Endothelial cell of umbilical vein (primary cell): Measurements from ENCODE around the gene SGTB. TPM values are rescaled to one million over a fixed set of nuclear protein-coding genes. Genes with fewer than 3 reads are reported as not detected.

ENCODE experiments used
- BruUV-seq: library from RNA; stranded (reverse); fragments of 400-500 nt; replicated peaks from 2 replicates; lab custom pipeline; 2021; lab: Mats Ljungman, UMichigan
- CTCF ChIA-PET: fragments of 300-600, 350-600 bp; sonication (Branson Sonifier 250); formaldehyde crosslinking; loops from one replicate; lab custom pipeline; 2021; ENCODE audit warnings: antibody characterized with exemption, inconsistent platforms; lab: Charles Lee
- POLR2A ChIA-PET: fragments of 300-600, 350-600 bp; sonication (Branson Sonifier 250); formaldehyde crosslinking; loops from one replicate; lab custom pipeline; 2021; ENCODE audit warnings: antibody characterized with exemption, inconsistent platforms; lab: Charles Lee
- DNase-seq: peaks from one replicate; pipeline ENCODE4 v3.0.0-alpha.2; 2011; ENCODE audit warnings: low read depth, low spot score
- FAIRE-seq: peaks from 2 replicates; lab custom pipeline; 2011; peaks lifted over from hg19 to GRCh38; lab: Jason Lieb, UNC
- H2AFZ ChIP-seq: 2 replicates; pipeline ENCODE4 v1.6.0; 2012; ENCODE audit warnings: low read depth, low read length, control low read depth, inconsistent platforms
- H3K27ac ChIP-seq: 2 replicates; pipeline ENCODE4 v1.5.1; 2011; ENCODE audit warnings: low read depth, mild to moderate bottlenecking, control low read depth, low read length, moderate library complexity; ENCODE audit not compliant: insufficient read depth
- H3K27me3 ChIP-seq, 2 experiments: 2 replicates each; pipeline versions ENCODE4 v1.6.0 to v1.6.1; 2011; ENCODE audit warnings: low read length in 2 of 2, mixed read lengths in 1 of 2; ENCODE audit not compliant: control insufficient read depth in 2 of 2, insufficient read depth in 2 of 2
- H3K36me3 ChIP-seq, 2 experiments: 2 replicates in 1 of 2; 3 replicates in 1 of 2; pipeline ENCODE4 v1.5.1; 2011; ENCODE audit warnings: low read length in 2 of 2, mild to moderate bottlenecking in 1 of 2, moderate library complexity in 1 of 2; ENCODE audit not compliant: control insufficient read depth in 2 of 2, insufficient read depth in 2 of 2; ENCODE audit errors: extremely low read depth in 1 of 2
- H3K4me1 ChIP-seq: 3 replicates; pipeline ENCODE4 v1.5.1; 2011; ENCODE audit warnings: mild to moderate bottlenecking, low read length; ENCODE audit not compliant: control insufficient read depth, insufficient read depth; ENCODE audit errors: extremely low read depth
- H3K4me2 ChIP-seq: 2 replicates; pipeline ENCODE4 v1.6.1; 2011; ENCODE audit warnings: low read length, control low read depth, mixed read lengths; ENCODE audit not compliant: insufficient read depth
- H3K4me3 ChIP-seq, 3 experiments: fragments of 200-600 bp in 1 of 3; sonication (generic), shearing (Covaris generic) in 1 of 3; replicated peaks in 1 of 3; 2 replicates each; pipeline ENCODE4 v1.5.1; 2011 to 2016; ENCODE audit warnings: control low read depth in 3 of 3, low read length in 3 of 3, mild to moderate bottlenecking in 2 of 3, inconsistent platforms in 1 of 3, low read depth in 1 of 3, moderate library complexity in 1 of 3; ENCODE audit not compliant: insufficient read depth in 1 of 3
- H3K79me2 ChIP-seq: 2 replicates; pipeline ENCODE4 v1.6.0; 2012; ENCODE audit warnings: low read length, inconsistent platforms; ENCODE audit not compliant: control insufficient read depth, insufficient read depth
- H3K9ac ChIP-seq: replicated peaks from 2 replicates; pipeline ENCODE3; 2011; ENCODE audit warnings: low read length, control low read depth; ENCODE audit not compliant: insufficient read depth; ENCODE audit errors: extremely low read depth
- H3K9me1 ChIP-seq: replicated peaks from 3 replicates; pipeline ENCODE4 v1.6.0; 2011; ENCODE audit warnings: mild to moderate bottlenecking, low read length; ENCODE audit not compliant: control insufficient read depth, insufficient read depth; ENCODE audit errors: extremely low read depth
- H3K9me3 ChIP-seq: replicated peaks from 2 replicates; pipeline ENCODE4 v1.5.1; 2012; ENCODE audit warnings: low read length, inconsistent platforms; ENCODE audit not compliant: control insufficient read depth, insufficient read depth
- H4K20me1 ChIP-seq: replicated peaks from 2 replicates; pipeline ENCODE3; 2011; ENCODE audit warnings: mild to moderate bottlenecking, low read length; ENCODE audit not compliant: control insufficient read depth, insufficient read depth; ENCODE audit errors: extremely low read depth
- CTCF ChIP-seq, 2 donors: IDR thresholded peaks; 1 replicate in 1 of 2; 2 replicates in 1 of 2; pipeline ENCODE4 v1.5.1; 2011; ENCODE audit warnings: low read length in 2 of 2, mild to moderate bottlenecking in 2 of 2, moderate library complexity in 2 of 2, control low read depth in 1 of 2, inconsistent platforms in 1 of 2, low read depth in 1 of 2; ENCODE audit not compliant: insufficient read depth in 1 of 2; ENCODE audit errors: extremely low read depth in 1 of 2
- EZH2 ChIP-seq: IDR thresholded peaks from 2 replicates; pipeline ENCODE4 v1.6.1; 2012; ENCODE audit warnings: borderline replicate concordance, low read depth, mild to moderate bottlenecking, moderate library complexity, low read length, inconsistent platforms; ENCODE audit not compliant: severe bottlenecking
- FOS ChIP-seq: IDR thresholded peaks from 2 replicates; pipeline ENCODE4 v1.6.1; 2011; ENCODE audit warnings: mild to moderate bottlenecking, low read length, moderate library complexity, borderline replicate concordance; ENCODE audit not compliant: insufficient read depth
- GATA2 ChIP-seq: IDR thresholded peaks from 2 replicates; pipeline ENCODE4 v1.7.0; 2011; ENCODE audit warnings: low read depth, mild to moderate bottlenecking, moderate library complexity, mixed read lengths, low read length; ENCODE audit not compliant: insufficient read length, insufficient read depth
- JUN ChIP-seq: IDR thresholded peaks from 2 replicates; pipeline ENCODE4 v1.6.1; 2011; ENCODE audit warnings: borderline replicate concordance, low read depth; ENCODE audit not compliant: insufficient read length, insufficient read depth
- MAX ChIP-seq: IDR thresholded peaks from 2 replicates; pipeline ENCODE4 v1.6.1; 2011; ENCODE audit not compliant: insufficient read depth, insufficient read length
- MYC ChIP-seq: IDR thresholded peaks from one replicate; pipeline ENCODE4 v1.6.1; 2011; ENCODE audit warnings: mild to moderate bottlenecking, low read depth, low read length
- POLR2A ChIP-seq: IDR thresholded peaks from 2 replicates; pipeline ENCODE4 v1.6.1; 2012; ENCODE audit warnings: low read depth, mild to moderate bottlenecking, control low read depth, low read length
- POLR2AphosphoS5 ChIP-seq: IDR thresholded peaks from 2 replicates; pipeline ENCODE4 v1.6.1; 2012; ENCODE audit warnings: low read depth, mild to moderate bottlenecking, control low read depth, low read length, moderate library complexity; ENCODE audit not compliant: insufficient read depth
- dilution Hi-C: fragments of 300-500 bp; cut with MboI; formaldehyde crosslinking; loops from one replicate; pipeline ENCODE4 v1.15.0; 2019; ENCODE audit warnings: low sequenced_read_pairs; ENCODE audit not compliant: extremely low pct_ligation_motif_present
- intact Hi-C: fragments of 100-400 bp; cut with micrococcal nuclease; formaldehyde crosslinking; loops from one replicate; pipeline ENCODE4 v1.10.0; 2022
- polyA plus RNA-seq, 4 experiments: library from polyadenylated mRNA; depleted of rRNA in 3 of 4; stranded (reverse) in 3 of 4; unstranded in 1 of 4; fragments of >200 nt; gene quantifications; 2 replicates each; pipeline versions ENCODE4 v1.2.1 to v1.2.3, GENCODE V29; 2011 to 2012; ENCODE audit warnings: missing spikeins in 1 of 4
- total RNA-seq: library from RNA; stranded (reverse); gene quantifications from 2 replicates; pipeline ENCODE4 v1.2.3, GENCODE V29; 2021

The SGTB gene
- total and polyA plus RNA-seq, 2 donors (not counting 3 experiments of a cell fraction or from before 2014, with no cell fraction given): 3.1 to 14.1 TPM

GRCh38 chr5:65708145-65708544 lies 13.8 kb downstream of the SGTB start:
- BruUV-seq: no TSS peak
- POLR2A ChIA-PET: no interaction called here

More at GRCh38 chr5:65708145-65708544, 13.8 kb downstream of the SGTB start:
- Histone ChIP-seq H3K36me3 (peaks cover 2 to 9% of the 10 kb centered on the region in 2 experiments), H3K9me3 (no peaks in the 10 kb centered on the region), H4K20me1 (no peaks in the 10 kb centered on the region), H3K4me2 (no peak overlapping the region), H3K4me1 (no peaks in the 10 kb centered on the region), H3K9me1 (no peaks in the 10 kb centered on the region), H3K27ac (no peak overlapping the region), H3K79me2 (no peaks in the 10 kb centered on the region), H3K9ac (no peak overlapping the region), H3K27me3 (no peaks in the 10 kb centered on the region), H2AFZ (no peak overlapping the region), H3K4me3 (no peak overlapping the region)
- no peak for FAIRE-seq
- dilution Hi-C loops (no loop called here), intact Hi-C loops (no loop called here)
- TF ChIP-seq GATA2 (no peak), MAX (no peak), POLR2A (no peak), EZH2 (no peak), FOS (no peak), POLR2AphosphoS5 (no peak), CTCF (IDR thresholded peaks at IDR 0.05; ENCODE audit: extremely low read depth in 1 of 2, insufficient read depth in 1 of 2, low read depth in 1 of 2, low read length in 2 of 2) (no peak), JUN (no peak), MYC (no peak)
- CTCF ChIA-PET: no interaction called here
- DNase-seq: no peak
